Measurements from ENCODE around the gene ARHGAP25.

ARHGAP25 gene

GRCh38 chr2:68734688-68735525 is at the start of gene ARHGAP25:
Gene ARHGAP25, plus strand, starts transcription at chr2:68734811. Its CDS starts 389 bp downstream, at chr2:68735200.
- no peaks in the 10 kb centered on the region for H3K36me3 ChIP-seq (ENCODE audit: insufficient read depth, low read length)
- DNase-seq (ENCODE audit: low read depth, low spot score), result no peak
- no peak within 1 kb of the TSS for H3K4me3 ChIP-seq
- H3K9ac ChIP-seq (ENCODE audit: insufficient read length), result no peak within 1 kb of the TSS
- H3K9me3 ChIP-seq (ENCODE audit: low read depth, low read length), result no peaks in the 10 kb centered on the region
- no peak for TF ChIP-seq EZH2 (IDR thresholded peaks at IDR 0.05)
- no peak for TF ChIP-seq FOXP2 (optimal IDR thresholded peaks at IDR 0.05; ENCODE audit: control extremely low read depth, extremely low read length, insufficient read depth)
- TF ChIP-seq POLR2AphosphoS5 (IDR thresholded peaks at IDR 0.05; ENCODE audit: borderline replicate concordance, low read depth, low read length), result no peak
- H3K27ac ChIP-seq, result no peak within 1 kb of the TSS

GRCh38 chr2:68686178-68686577 is 48.4 kb upstream of the ARHGAP25 start:
- H3K9me3 ChIP-seq (ENCODE audit: low read depth, low read length), result no peaks in the 10 kb centered on the region
- no peak overlapping the region for H3K4me3 ChIP-seq
- H3K9ac ChIP-seq (ENCODE audit: insufficient read length), result no peak overlapping the region
- H3K27ac ChIP-seq, result no peak overlapping the region
- no peak for DNase-seq (ENCODE audit: low read depth, low spot score)
- H3K36me3 ChIP-seq (ENCODE audit: insufficient read depth, low read length), result no peaks in the 10 kb centered on the region
- TF ChIP-seq POLR2AphosphoS5 (IDR thresholded peaks at IDR 0.05; ENCODE audit: borderline replicate concordance, low read depth, low read length) (no peak), FOXP2 (optimal IDR thresholded peaks at IDR 0.05; ENCODE audit: control extremely low read depth, extremely low read length, insufficient read depth) (no peak), EZH2 (IDR thresholded peaks at IDR 0.05) (no peak)

- H3K9me3 ChIP-seq (ENCODE audit: low read depth, low read length), result no peaks in the 10 kb centered on the region
- no peaks in the 10 kb centered on the region for H3K36me3 ChIP-seq (ENCODE audit: insufficient read depth, low read length)
- H3K27ac ChIP-seq, result no peak overlapping the region
- no peak for DNase-seq (ENCODE audit: low read depth, low spot score)
- no peak for TF ChIP-seq FOXP2 (optimal IDR thresholded peaks at IDR 0.05; ENCODE audit: control extremely low read depth, extremely low read length, insufficient read depth)
- no peak for TF ChIP-seq POLR2AphosphoS5 (IDR thresholded peaks at IDR 0.05; ENCODE audit: borderline replicate concordance, low read depth, low read length)
- no peak for TF ChIP-seq EZH2 (IDR thresholded peaks at IDR 0.05)
- H3K9ac ChIP-seq (ENCODE audit: insufficient read length), result no peak overlapping the region
- H3K4me3 ChIP-seq, result no peak overlapping the region
Measured at GRCh38 chr2:68687018-68687417, 47.6 kb upstream of the ARHGAP25 start.

- TF ChIP-seq FOXP2 (optimal IDR thresholded peaks at IDR 0.05; ENCODE audit: control extremely low read depth, extremely low read length, insufficient read depth) (no peak), POLR2AphosphoS5 (IDR thresholded peaks at IDR 0.05; ENCODE audit: borderline replicate concordance, low read depth, low read length) (no peak), EZH2 (IDR thresholded peaks at IDR 0.05) (no peak)
- H3K9me3 ChIP-seq (ENCODE audit: low read depth, low read length), result no peaks in the 10 kb centered on the region
- H3K4me3 ChIP-seq, result peak overlapping the region; percentile 24; the same call in 1 of the 2 replicates
- H3K36me3 ChIP-seq (ENCODE audit: insufficient read depth, low read length), result no peaks in the 10 kb centered on the region
- H3K9ac ChIP-seq (ENCODE audit: insufficient read length), result no peak overlapping the region
- DNase-seq (ENCODE audit: low read depth, low spot score), result no peak
- H3K27ac ChIP-seq, result 0 out of 2 replicates have a peak overlapping the region, but pooled peaks have one; percentile 39
Measured at GRCh38 chr2:68689553-68690537, 44.8 kb upstream of the ARHGAP25 start.

- no peak for DNase-seq (ENCODE audit: low read depth, low spot score)
- H3K4me3 ChIP-seq, result no peak overlapping the region
- no peak overlapping the region for H3K9ac ChIP-seq (ENCODE audit: insufficient read length)
- TF ChIP-seq FOXP2 (optimal IDR thresholded peaks at IDR 0.05; ENCODE audit: control extremely low read depth, extremely low read length, insufficient read depth) (no peak), POLR2AphosphoS5 (IDR thresholded peaks at IDR 0.05; ENCODE audit: borderline replicate concordance, low read depth, low read length) (no peak), EZH2 (IDR thresholded peaks at IDR 0.05) (no peak)
- H3K36me3 ChIP-seq (ENCODE audit: insufficient read depth, low read length), result no peaks in the 10 kb centered on the region
- H3K27ac ChIP-seq, result no peak overlapping the region
- no peaks in the 10 kb centered on the region for H3K9me3 ChIP-seq (ENCODE audit: low read depth, low read length)
Measured at GRCh38 chr2:68690851-68691250, 43.8 kb upstream of the ARHGAP25 start.

GRCh38 chr2:68692511-68692910 is 42.1 kb upstream of the ARHGAP25 start:
- Histone ChIP-seq H3K9ac (ENCODE audit: insufficient read length) (no peak overlapping the region), H3K9me3 (ENCODE audit: low read depth, low read length) (0 out of 2 replicates have a peak, but pooled peaks cover 4% of the 10 kb centered on the region), H3K27ac (no peak overlapping the region), H3K36me3 (ENCODE audit: insufficient read depth, low read length) (no peaks in the 10 kb centered on the region), H3K4me3 (peak overlapping the region; percentile 69)
- no peak for DNase-seq (ENCODE audit: low read depth, low spot score)
- no peak for TF ChIP-seq FOXP2 (optimal IDR thresholded peaks at IDR 0.05; ENCODE audit: control extremely low read depth, extremely low read length, insufficient read depth)
- TF ChIP-seq EZH2 (IDR thresholded peaks at IDR 0.05), result no peak
- TF ChIP-seq POLR2AphosphoS5 (IDR thresholded peaks at IDR 0.05; ENCODE audit: borderline replicate concordance, low read depth, low read length), result no peak

- H3K4me3 ChIP-seq, result peak overlapping the region; percentile 69
- H3K9me3 ChIP-seq (ENCODE audit: low read depth, low read length), result 0 out of 2 replicates have a peak, but pooled peaks cover 4% of the 10 kb centered on the region
- no peak overlapping the region for H3K9ac ChIP-seq (ENCODE audit: insufficient read length)
- peak; percentile 64 for TF ChIP-seq FOXP2 (optimal IDR thresholded peaks at IDR 0.05; ENCODE audit: control extremely low read depth, extremely low read length, insufficient read depth)
- peak; percentile 51; the same call in 1 of the 2 replicates for TF ChIP-seq POLR2AphosphoS5 (IDR thresholded peaks at IDR 0.05; ENCODE audit: borderline replicate concordance, low read depth, low read length)
- TF ChIP-seq EZH2 (IDR thresholded peaks at IDR 0.05), result no peak
- H3K27ac ChIP-seq, result peak overlapping the region; percentile 89
- peak; percentile 98 for DNase-seq (ENCODE audit: low read depth, low spot score)
- no peaks in the 10 kb centered on the region for H3K36me3 ChIP-seq (ENCODE audit: insufficient read depth, low read length)
Measured at GRCh38 chr2:68693951-68694350, 40.7 kb upstream of the ARHGAP25 start.

- TF ChIP-seq POLR2AphosphoS5 (IDR thresholded peaks at IDR 0.05; ENCODE audit: borderline replicate concordance, low read depth, low read length) (no peak), FOXP2 (optimal IDR thresholded peaks at IDR 0.05; ENCODE audit: control extremely low read depth, extremely low read length, insufficient read depth) (no peak), EZH2 (IDR thresholded peaks at IDR 0.05) (no peak)
- no peak overlapping the region for H3K27ac ChIP-seq
- no peak overlapping the region for H3K9ac ChIP-seq (ENCODE audit: insufficient read length)
- DNase-seq (ENCODE audit: low read depth, low spot score), result no peak
- peaks cover 4% of the 10 kb centered on the region; the same call in 1 of the 2 replicates for H3K9me3 ChIP-seq (ENCODE audit: low read depth, low read length)
- H3K36me3 ChIP-seq (ENCODE audit: insufficient read depth, low read length), result no peaks in the 10 kb centered on the region
- no peak overlapping the region for H3K4me3 ChIP-seq
Measured at GRCh38 chr2:68695971-68696370, 38.6 kb upstream of the ARHGAP25 start.

All from SK-N-MC (cell line).